GM10266 (cell line): ENCODE measurements around the gene UQCC2.

ENCODE experiments used
- DNase-seq: peaks from one replicate; pipeline ENCODE4 v3.0.0; 2012; ENCODE audit errors: extremely low spot score
- CTCF ChIP-seq: IDR thresholded peaks from 2 replicates; pipeline ENCODE4 v1.5.1; 2012; ENCODE audit warnings: mild to moderate bottlenecking, low read depth; ENCODE audit not compliant: control insufficient read depth, insufficient read depth; ENCODE audit errors: missing control alignments

Gene UQCC2

GRCh38 chr6:33737267-33738026 is 25.9 kb upstream of the UQCC2 start:
- TF ChIP-seq CTCF, result no peak
- DNase-seq, result no peak

DNA sequence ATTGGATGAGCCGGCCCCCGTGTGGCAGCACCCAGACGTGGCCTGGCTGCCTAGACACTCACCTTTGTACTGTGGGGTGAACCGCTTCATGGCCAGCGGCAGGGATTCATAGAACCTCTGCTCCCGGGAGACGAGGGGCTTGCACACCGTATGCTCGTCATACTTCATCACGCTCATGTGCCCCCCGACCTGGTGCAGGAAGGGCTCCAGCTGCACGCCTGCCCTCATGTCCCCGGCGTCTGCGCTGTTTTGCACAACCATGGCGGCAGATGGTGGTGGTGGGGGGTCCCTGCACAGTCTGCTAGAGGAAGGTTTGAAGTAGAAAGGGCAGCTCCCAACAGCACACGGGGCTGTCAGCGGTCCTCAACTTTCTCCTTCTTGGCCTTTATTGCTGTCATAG is 23.7 kb upstream of the UQCC2 start:
- no peak for DNase-seq
- TF ChIP-seq CTCF, result no peak

DNA sequence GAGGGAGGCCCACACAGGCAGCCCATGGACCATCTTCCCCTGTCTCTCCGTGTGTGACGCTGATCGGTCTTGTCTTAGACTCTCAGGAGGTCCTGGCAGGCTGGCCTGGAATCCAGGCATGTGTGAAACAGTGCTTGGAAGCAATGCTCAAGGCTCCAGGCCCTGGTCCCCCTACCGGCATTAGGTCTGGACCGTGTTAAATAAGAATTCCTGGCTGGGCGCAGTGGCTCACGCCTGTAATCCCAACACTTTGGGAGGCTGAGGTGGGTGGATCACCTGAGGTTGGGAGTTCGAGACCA is 22.2 kb upstream of the UQCC2 start:
- DNase-seq, result no peak
- no peak for TF ChIP-seq CTCF

DNA sequence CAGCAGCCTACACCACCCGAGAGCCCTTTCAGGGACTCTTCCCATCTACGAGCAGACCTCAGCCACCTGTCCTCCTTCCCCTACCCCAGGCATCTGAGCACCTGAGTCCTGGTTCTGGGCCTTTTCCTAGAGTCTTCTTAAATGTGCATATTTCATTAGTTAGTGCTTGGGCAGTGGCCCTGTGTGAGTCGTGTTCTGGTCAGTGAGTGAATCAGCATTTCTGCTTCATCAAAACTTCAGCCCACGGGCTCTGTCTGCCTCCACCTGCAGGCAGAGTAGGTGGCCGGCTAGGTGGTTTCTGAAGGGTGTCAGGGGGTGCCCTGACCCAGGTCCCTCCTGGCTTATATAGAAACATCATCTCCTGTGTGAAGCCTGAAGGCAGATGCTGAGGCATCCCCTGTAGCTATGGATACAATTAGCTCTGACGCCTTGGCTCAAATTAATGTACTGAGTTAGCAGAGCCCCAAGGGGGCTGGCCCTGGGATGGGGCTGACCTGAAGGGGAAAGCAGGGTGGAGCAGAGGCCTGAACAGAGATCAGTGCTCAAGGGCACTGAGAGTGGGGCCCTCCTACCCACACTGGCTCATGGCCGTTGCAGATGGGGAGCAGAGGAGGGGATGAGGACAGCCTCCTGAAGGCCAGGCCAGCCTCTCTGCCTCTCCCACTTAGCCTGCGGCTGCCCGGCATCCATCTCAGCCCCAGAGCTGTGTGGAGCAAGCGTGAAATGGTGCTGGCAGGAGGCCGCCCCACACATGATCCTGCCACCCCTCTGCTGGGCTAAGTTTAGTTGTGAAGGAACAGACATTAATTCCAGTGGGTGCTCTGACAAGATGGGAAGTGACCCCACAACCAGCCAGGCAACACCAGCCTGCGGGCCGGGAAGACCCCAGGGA is 21.6 kb upstream of the UQCC2 start:
- TF ChIP-seq CTCF, result no peak

DNA sequence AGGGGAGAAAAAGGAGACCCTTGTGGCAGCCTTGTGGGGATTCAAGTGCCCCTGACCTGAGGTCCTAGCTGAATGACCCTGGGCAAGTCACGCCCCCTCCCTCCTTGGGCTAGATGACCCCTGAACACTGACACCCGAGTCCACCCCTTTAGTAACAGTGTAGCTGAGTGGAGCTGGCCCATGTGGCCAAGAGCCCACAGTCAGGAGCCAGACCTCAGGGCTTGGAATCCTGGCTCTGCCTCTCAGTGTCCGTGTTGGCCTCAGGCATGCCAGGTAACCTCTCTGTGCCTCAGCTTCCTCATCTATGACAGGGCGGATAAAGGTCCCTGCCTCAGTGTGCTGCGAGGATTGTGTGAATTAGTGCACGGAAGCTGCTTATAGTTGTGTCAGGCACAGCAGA is 20.9 kb upstream of the UQCC2 start:
- no peak for TF ChIP-seq CTCF
- DNase-seq, result no peak

More for the DNA sequence above, 21.6 kb upstream of the UQCC2 start:
- no peak for DNase-seq

DNA sequence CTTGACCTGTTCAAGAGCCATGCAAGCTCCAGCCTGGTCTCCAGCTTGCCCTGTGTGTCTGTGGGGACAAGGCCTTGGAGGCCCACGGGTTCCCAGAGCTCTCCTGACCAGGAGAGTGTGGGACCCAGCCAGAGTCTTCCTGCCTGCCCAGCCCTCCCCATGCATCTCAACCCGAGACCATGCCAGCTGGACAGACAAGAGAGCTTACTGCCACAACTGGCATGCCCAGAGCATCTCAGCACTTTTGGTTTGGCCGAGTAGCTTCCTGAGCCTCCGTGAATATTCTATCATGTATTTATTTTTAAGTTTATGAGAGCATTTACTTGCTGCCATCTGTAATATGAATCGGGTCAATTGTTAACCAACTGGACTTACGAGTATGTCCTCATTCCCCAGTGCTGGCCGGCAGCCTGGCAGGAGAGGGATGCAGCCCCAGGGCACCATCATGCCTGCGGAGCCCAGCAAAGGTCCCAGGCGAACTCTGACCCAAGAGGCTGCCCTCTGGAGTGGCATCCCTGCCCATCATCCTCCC is 20.3 kb upstream of the UQCC2 start:
- no peak for DNase-seq
- no peak for TF ChIP-seq CTCF

DNA sequence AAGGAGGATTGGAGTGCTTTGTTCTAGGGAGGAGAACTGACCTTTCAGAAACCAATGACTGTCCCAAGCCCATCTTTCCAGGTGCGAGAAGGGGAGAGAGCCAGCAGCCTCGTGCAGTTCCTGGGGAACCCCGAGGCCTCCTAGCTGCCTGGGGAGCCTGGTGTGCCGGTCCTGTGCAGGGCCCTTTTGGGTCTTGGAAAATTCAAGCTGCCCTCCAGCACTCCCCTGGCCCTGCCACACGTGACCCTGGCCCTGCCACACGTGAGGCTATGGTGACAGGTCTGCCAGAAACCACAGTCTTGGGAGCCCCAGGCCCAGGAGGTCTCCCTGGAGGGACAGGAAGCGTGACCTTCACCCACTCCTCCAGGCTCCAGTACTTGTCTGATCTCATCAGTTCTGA is 19.5 kb upstream of the UQCC2 start:
- no peak for DNase-seq
- no peak for TF ChIP-seq CTCF
